GM18519 (cell line): ENCODE data around the gene CDHR5.
"Not testable (repeated sequence)": the region's sequence is repeated elsewhere in the genome, so short reads cannot be mapped to it uniquely, and the experiment has no call there.

Experiments
- ATAC-seq: cut with Tn5 transposase; IDR thresholded peaks from one replicate; pipeline ENCODE4 v1.9.1; 2021; ENCODE audit warnings: mild to moderate bottlenecking, moderate library complexity; ENCODE audit not compliant: unreplicated experiment, low FRiP score

CDHR5 gene, protein sequence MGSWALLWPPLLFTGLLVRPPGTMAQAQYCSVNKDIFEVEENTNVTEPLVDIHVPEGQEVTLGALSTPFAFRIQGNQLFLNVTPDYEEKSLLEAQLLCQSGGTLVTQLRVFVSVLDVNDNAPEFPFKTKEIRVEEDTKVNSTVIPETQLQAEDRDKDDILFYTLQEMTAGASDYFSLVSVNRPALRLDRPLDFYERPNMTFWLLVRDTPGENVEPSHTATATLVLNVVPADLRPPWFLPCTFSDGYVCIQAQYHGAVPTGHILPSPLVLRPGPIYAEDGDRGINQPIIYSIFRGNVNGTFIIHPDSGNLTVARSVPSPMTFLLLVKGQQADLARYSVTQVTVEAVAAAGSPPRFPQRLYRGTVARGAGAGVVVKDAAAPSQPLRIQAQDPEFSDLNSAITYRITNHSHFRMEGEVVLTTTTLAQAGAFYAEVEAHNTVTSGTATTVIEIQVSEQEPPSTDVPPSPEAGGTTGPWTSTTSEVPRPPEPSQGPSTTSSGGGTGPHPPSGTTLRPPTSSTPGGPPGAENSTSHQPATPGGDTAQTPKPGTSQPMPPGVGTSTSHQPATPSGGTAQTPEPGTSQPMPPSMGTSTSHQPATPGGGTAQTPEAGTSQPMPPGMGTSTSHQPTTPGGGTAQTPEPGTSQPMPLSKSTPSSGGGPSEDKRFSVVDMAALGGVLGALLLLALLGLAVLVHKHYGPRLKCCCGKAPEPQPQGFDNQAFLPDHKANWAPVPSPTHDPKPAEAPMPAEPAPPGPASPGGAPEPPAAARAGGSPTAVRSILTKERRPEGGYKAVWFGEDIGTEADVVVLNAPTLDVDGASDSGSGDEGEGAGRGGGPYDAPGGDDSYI

GRCh38 chr11:624705-625635 lies at the start of gene CDHR5:
Gene CDHR5, minus strand, starts transcription at chr11:624955. Its CDS starts 53 bp downstream, at chr11:624902.
- no peak for ATAC-seq

- ATAC-seq = no peak
Measured at GRCh38 chr11:674406-674805, 49.7 kb upstream of the CDHR5 start.

DNA sequence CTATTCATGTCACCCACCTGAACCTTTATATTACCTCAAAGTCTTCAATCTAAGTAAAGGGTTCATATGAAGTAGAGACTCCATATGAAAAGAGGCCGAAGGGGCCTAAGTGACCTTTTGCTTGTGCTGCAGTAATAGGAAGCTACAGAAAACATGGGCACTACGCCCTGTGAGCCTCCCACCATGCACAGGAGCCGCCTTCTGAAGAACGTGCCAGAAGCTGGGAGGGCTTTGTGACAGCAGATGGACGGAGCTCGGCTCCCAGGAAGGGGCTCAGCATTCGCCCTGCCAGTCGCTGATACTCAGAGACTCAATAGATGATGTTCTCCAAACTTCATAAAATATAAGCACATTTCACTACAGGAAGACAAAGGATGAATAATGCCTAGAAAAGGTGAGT lies 49.1 kb upstream of the CDHR5 start:
- no peak for ATAC-seq

DNA sequence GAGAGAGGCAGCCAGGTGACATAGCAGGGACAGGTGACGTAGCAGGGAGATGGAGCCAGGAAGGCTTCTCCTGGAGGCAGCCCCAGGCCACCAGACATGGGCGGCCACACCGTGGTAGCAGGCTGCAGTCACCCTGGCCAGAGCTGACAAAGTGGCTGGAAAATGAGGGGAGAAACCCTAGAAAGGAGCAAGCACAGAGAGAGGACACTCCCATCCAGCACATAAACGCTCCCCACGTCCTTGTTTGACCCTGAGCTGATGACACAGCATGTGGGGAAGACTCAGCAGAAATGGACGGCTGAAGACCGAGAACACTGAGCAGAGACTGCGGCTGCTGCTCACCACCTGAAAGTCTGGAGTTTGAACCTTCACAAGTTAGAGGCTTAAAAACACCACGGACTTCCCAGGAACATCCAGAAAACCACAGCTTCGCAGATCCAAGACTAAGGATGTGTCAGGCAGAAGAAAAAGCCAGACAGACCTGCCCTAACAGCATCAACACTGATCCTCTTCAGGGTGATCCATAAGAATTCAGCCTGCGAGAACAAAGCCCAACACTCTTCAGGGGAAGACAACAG lies 41.0 kb upstream of the CDHR5 start:
- ATAC-seq = no peak

GRCh38 chr11:665062-665703 lies 40.4 kb upstream of the CDHR5 start:
- no peak for ATAC-seq

DNA sequence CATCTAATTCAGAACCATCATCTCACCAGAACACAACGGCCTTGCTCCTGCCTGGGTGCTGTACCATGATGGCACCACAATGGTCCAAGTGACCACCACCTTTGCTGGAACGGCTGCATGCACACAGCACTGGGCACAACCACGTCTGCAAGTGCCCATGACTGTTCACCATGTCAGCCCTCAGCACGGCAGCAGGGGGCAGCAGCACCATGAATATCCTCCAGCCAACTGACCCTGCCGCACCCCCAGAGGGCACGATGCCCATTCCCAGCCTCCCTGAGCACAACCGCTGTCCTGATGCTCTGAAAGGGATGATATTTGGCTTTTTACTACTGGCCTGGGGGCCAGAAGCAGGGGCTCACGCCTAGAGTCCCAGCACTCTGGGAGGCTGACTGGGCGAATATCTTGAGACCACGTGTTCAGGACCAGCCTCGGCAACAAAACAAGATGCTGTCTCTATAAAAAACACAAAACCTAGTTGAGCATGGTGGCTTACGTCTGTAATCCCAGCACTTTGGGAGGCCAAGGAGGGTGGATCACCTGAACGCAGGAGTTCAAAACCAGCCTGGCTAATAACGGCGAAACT lies 38.0 kb upstream of the CDHR5 start:
- no peak for ATAC-seq

DNA sequence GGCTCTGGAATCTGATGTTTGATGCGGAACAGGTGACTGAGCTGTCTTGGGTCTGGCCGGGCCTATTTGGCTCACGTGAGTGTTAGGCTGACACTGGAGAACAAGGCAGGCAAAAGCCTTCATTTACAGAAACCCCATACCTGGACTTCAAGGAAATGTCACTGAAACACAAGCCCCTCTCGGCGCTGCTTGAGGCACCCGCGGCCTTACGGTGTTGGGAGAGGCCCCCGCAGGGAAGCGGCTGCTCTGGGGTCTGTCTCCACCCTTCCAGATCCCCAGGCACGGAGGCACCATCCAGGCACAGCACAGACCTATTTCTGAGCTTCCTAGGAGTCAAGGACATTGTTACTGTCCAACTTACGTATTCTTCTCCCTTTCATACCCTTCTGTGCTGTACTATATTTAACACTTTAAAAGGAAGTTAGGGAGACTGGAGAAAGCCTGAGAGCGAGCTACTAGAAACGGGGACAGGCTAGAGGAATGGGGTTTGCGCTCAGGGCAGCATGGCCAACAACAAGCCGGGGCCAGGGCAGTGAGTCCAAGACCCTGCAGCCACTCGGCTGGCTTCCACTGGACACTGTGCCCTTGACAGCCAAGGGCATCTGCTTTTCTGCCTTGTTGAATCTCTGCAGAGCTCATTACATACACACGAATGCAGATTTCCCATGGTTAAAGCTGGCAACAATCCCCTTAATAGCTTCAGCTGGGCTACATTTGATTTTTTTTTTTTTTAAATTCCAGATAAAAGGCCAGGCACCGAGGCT lies 36.1 kb upstream of the CDHR5 start:
- ATAC-seq = no peak

GRCh38 chr11:660281-660680 lies 35.5 kb upstream of the CDHR5 start:
- no peak for ATAC-seq

DNA sequence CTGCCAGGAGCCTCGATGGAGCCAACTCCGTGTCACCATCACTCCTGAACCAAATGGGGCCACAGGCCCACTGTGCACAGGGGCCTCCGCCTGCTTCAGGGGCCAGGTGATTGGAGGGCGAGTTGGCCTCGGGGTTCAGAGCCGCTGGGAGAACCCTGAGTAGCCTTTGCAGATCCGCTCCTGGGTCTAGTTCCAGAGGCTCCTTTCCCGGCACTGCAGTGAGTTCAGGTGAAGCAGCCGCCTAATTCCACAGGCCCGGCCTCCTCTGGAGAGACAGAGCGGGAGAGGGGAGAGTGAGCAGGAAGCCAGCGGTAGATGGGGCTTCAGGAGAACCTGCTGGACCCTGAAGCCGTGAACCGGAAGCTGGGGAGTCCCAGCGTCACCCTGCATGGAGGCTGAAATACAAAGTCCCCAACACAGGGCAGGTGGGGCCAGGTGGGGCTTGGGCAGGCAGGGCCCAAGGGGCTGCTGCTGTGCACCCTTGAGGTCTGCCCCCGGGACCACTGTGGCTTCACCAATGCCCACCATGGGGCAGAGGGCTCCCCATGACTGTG lies 34.9 kb upstream of the CDHR5 start:
- ATAC-seq = no peak

GRCh38 chr11:657691-658126 lies 33.0 kb upstream of the CDHR5 start:
- ATAC-seq = no peak

DNA sequence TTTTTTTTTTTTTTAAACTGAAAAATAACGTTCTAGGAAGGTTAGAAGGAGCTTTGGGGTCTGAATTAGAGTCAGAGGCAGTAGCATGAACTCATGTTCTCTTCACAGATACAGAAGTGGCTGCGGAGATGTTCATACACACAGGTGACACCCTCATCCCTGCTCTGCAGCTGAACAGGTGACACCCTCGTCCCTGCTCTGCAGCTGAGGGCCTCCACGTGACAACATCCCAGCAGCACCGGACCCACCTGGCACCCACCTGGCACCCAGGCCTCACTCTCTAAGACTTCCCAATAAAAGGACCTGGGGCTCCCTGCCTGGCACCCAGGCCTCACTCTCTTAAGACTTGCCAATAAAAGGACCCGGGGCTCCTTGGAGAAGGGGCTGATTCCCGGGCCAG lies 32.1 kb upstream of the CDHR5 start:
- ATAC-seq = no peak

- ATAC-seq = no peak
Measured at GRCh38 chr11:656426-656825, 31.7 kb upstream of the CDHR5 start.

- ATAC-seq = no peak
Measured at GRCh38 chr11:655036-655726, 30.4 kb upstream of the CDHR5 start.

GRCh38 chr11:654444-654843 lies 29.7 kb upstream of the CDHR5 start:
- not testable (repeated sequence) for ATAC-seq

DNA sequence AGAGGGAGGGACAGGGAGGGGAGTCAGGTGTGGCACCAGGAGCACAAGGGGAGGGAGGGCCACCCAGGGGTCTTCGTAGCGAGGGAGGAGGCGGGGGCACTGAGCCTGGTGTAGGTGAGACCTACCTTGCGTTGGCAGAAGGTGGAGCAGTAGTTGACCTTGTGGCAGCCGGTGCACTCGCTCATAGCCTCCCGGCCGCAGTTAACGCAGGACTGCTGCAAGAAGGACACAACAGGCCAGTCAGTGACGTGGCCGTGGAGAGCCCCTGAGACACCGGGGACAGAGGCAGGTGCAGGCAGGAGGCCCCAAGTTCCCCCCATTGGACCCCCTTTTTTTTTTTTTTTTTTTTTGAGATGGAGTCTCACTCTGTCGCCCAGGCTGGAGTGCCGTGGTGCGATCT lies 29.1 kb upstream of the CDHR5 start:
- no peak for ATAC-seq

GRCh38 chr11:653136-653535 lies 28.4 kb upstream of the CDHR5 start:
- ATAC-seq = not testable (repeated sequence)

- ATAC-seq = no peak
Measured at GRCh38 chr11:650482-650881, 25.7 kb upstream of the CDHR5 start.

GRCh38 chr11:647672-648158 lies 23.0 kb upstream of the CDHR5 start:
- ATAC-seq = not testable (repeated sequence)
